Mesodermal cell (in vitro differentiated cells): ENCODE results near the gene SPRN.
A peak's percentile ranks its signal among the peaks of the same experiment; 100 is the strongest.

Experiments used
- H3K27ac ChIP-seq: 2 replicates; pipeline ENCODE4 v1.7.0; 2013; ENCODE audit warnings: mild to moderate bottlenecking, low read depth, low read length, moderate library complexity; ENCODE audit not compliant: severe bottlenecking
- H3K36me3 ChIP-seq: 2 replicates; pipeline ENCODE4 v1.7.1; 2013; ENCODE audit warnings: mild to moderate bottlenecking, low read length, moderate library complexity; ENCODE audit not compliant: control insufficient read depth, insufficient read depth
- H3K4me1 ChIP-seq: one replicate; pipeline ENCODE4 v1.7.1; 2013; ENCODE audit warnings: mild to moderate bottlenecking, low read length; ENCODE audit not compliant: insufficient read depth, control insufficient read depth, poor library complexity, severe bottlenecking
- H3K4me3 ChIP-seq: 2 replicates; pipeline ENCODE4 v1.7.0; 2013; ENCODE audit warnings: low read length, control low read depth, mild to moderate bottlenecking; ENCODE audit not compliant: insufficient read depth, poor library complexity, severe bottlenecking; ENCODE audit errors: extremely low read depth
- H3K9me3 ChIP-seq: 2 replicates; pipeline ENCODE4 v1.7.1; 2013; ENCODE audit warnings: mild to moderate bottlenecking, low read length, moderate library complexity; ENCODE audit not compliant: control insufficient read depth
- WGBS, 2 experiments: methylation state at CpG; one replicate each; pipeline ENCODE4 v1.1.5; 2013; ENCODE audit warnings: missing lambda C conversion rate in 2 of 2; ENCODE audit not compliant: insufficient coverage in 2 of 2; 5-methylcytosine and 5-hydroxymethylcytosine counted together

SPRN gene

GRCh38 chr10:133401500-133401899, 22.9 kb downstream of the SPRN start:
- WGBS, 2 experiments: 96 to 97% methylated on average over 8 to 10 of the region's 12 CpGs

GRCh38 chr10:133400624-133401424, 23.6 kb downstream of the SPRN start:
- no peak overlapping the region for H3K27ac ChIP-seq
- peaks cover 9% of the 10 kb centered on the region for H3K4me1 ChIP-seq
- 93 to 97% methylated on average over 7 of the region's 10 CpGs for WGBS, 2 experiments
- H3K9me3 ChIP-seq: no peaks in the 10 kb centered on the region
- peaks cover 94% of the 10 kb centered on the region for H3K36me3 ChIP-seq
- H3K4me3 ChIP-seq: no peak overlapping the region

More at GRCh38 chr10:133401500-133401899, 22.9 kb downstream of the SPRN start:
- H3K4me1 ChIP-seq: peaks cover 9% of the 10 kb centered on the region
- H3K4me3 ChIP-seq: no peak overlapping the region
- H3K9me3 ChIP-seq: no peaks in the 10 kb centered on the region
- H3K36me3 ChIP-seq: peaks cover 93% of the 10 kb centered on the region
- no peak overlapping the region for H3K27ac ChIP-seq

- H3K4me3 ChIP-seq: no peak overlapping the region
- no peak overlapping the region for H3K27ac ChIP-seq
- no peaks in the 10 kb centered on the region for H3K9me3 ChIP-seq
- 96 to 97% methylated on average over 17 of the region's 19 CpGs for WGBS, 2 experiments
- H3K4me1 ChIP-seq: peaks cover 21% of the 10 kb centered on the region
- H3K36me3 ChIP-seq: peaks cover 82% of the 10 kb centered on the region
Observed at GRCh38 chr10:133399123-133399601, 25.3 kb downstream of the SPRN start.

DNA sequence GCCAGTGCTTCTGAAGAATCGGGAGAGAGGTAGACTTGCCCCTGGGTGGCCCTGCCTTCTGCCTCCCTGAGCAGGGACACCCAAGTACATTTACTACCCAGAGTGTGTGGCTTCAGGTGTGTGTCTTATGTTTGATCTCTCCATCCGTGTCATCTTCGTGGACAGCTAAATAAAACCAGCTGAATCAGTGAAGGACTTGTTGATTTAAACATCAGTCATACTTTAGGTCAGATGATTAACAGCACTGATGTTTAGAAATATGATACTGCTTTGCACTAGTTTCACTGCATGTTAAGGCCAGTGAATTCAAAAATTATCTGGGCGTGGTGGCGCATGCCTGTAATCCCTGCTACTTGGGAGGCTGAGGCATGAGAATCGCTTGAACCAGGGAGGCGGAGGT, 26.5 kb downstream of the SPRN start:
- 97 to 98% methylated on average over 6 to 7 of the region's 7 CpGs for WGBS, 2 experiments
- Histone ChIP-seq H3K9me3 (no peaks in the 10 kb centered on the region), H3K4me3 (no peak overlapping the region), H3K27ac (no peak overlapping the region), H3K36me3 (peaks cover 71% of the 10 kb centered on the region), H3K4me1 (peaks cover 21% of the 10 kb centered on the region)

- no peaks in the 10 kb centered on the region for H3K9me3 ChIP-seq
Observed at GRCh38 chr10:133396035-133396624, 28.3 kb downstream of the SPRN start.

DNA sequence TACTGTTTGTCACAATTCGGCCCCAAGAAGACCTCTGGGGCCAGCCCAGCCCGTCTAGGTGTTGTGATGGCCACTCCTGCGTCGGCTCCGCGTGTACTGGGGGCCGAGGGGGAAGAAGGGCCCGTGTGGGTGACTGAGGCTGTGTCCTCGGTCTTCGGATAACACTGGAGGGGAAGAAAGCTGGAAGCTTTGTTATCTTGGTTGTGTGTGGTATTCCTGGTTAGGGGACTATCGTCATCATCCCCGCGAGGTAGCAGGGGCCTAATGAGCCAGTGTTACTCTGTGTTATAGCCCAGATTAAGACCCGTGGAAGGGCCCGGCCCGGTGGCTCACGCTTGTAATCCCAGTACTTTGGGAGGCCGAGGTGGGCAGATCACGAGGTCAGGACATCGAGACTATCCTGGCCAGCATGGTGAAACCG, 29.6 kb downstream of the SPRN start:
- peaks cover 12% of the 10 kb centered on the region for H3K4me1 ChIP-seq
- H3K36me3 ChIP-seq: peaks cover 42% of the 10 kb centered on the region
- peak overlapping the region; percentile 68 for H3K4me3 ChIP-seq
- H3K9me3 ChIP-seq: no peaks in the 10 kb centered on the region
- peak overlapping the region; percentile 84 for H3K27ac ChIP-seq
- WGBS, 2 experiments: 37 to 57% methylated on average over 13 to 21 of the region's 21 CpGs

More at GRCh38 chr10:133396035-133396624, 28.3 kb downstream of the SPRN start:
- Histone ChIP-seq H3K4me3 (no peak overlapping the region), H3K27ac (no peak overlapping the region), H3K4me1 (peaks cover 12% of the 10 kb centered on the region), H3K36me3 (peaks cover 53% of the 10 kb centered on the region)
- WGBS, 2 experiments: 96% methylated on average over 13 to 16 of the region's 19 CpGs

- 0 to 1% methylated on average over 52 to 59 of the region's 69 CpGs for WGBS, 2 experiments
- peak within 1 kb of the TSS; percentile 84 for H3K27ac ChIP-seq
- peak within 1 kb of the TSS; percentile 68 for H3K4me3 ChIP-seq
- no peaks in the 10 kb centered on the region for H3K9me3 ChIP-seq
- H3K4me1 ChIP-seq: peaks cover 12% of the 10 kb centered on the region
- peaks cover 40% of the 10 kb centered on the region for H3K36me3 ChIP-seq
Observed at GRCh38 chr10:133394064-133394663, 30.3 kb downstream of the SPRN start, which contains the start of gene MTG1. MTG1 (plus strand) TSS chr10:133394157; CDS start chr10:133394221, 64 bp downstream.

DNA sequence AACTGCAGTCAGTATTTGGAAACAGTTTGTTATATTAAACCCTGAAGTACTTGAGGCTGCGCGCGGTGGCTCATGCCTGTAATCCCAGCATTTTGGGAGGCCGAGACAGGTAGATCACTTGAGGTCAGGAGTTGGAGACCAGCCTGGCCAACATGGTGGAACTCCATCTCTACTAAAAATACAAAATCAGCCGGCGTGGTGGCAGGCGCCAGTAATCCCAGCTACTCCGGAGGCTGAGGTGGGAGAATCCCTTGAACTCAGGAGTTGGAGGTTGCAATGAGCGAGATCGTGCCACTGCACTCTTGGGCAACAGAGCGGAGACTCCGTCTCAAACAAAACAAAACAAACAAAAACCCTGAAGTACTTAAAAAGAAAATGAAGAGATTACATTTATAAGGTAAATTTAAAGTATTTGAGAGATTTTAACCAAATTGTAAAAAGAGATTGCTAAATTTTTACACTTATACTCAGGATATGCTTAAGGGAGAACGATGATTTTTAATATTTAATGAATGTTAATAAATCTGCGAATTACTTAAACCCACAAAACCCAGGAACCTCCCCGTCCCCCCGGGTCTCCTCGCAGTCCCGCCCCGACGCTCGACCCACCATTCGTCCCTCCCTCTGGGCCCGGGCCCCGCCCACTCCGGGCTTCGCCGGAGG, 30.9 kb downstream of the SPRN start:
- 30 to 60% methylated on average over 8 to 13 of the region's 27 CpGs for WGBS, 2 experiments
- Histone ChIP-seq H3K36me3 (peaks cover 35% of the 10 kb centered on the region), H3K4me1 (peaks cover 12% of the 10 kb centered on the region), H3K4me3 (peak overlapping the region; percentile 68), H3K9me3 (no peaks in the 10 kb centered on the region), H3K27ac (peak overlapping the region; percentile 84)

- 78 to 91% methylated on average over 5 to 9 of the region's 12 CpGs for WGBS, 2 experiments
- peaks cover 21% of the 10 kb centered on the region for H3K36me3 ChIP-seq
- H3K27ac ChIP-seq: no peak overlapping the region
- no peak overlapping the region for H3K4me3 ChIP-seq
- H3K9me3 ChIP-seq: no peaks in the 10 kb centered on the region
- H3K4me1 ChIP-seq: peaks cover 12% of the 10 kb centered on the region
Observed at GRCh38 chr10:133391761-133392518, 32.5 kb downstream of the SPRN start.

GRCh38 chr10:133391249-133391635, 33.2 kb downstream of the SPRN start:
- H3K27ac ChIP-seq: no peak overlapping the region
- H3K9me3 ChIP-seq: no peaks in the 10 kb centered on the region
- peaks cover 15% of the 10 kb centered on the region for H3K36me3 ChIP-seq
- H3K4me3 ChIP-seq: no peak overlapping the region
- 95 to 96% methylated on average over 11 to 12 of the region's 12 CpGs for WGBS, 2 experiments
- H3K4me1 ChIP-seq: peaks cover 12% of the 10 kb centered on the region
